SW480 (cell line): Measurements from ENCODE around the gene LDLRAD2.
"Not testable (repeated sequence)": the region's sequence is repeated elsewhere in the genome, so short reads cannot be mapped to it uniquely, and the experiment has no call there.

Experiments
- DNase-seq: peaks from one replicate; pipeline ENCODE4 v3.0.0-alpha.2; 2016; ENCODE audit warnings: low spot score

LDLRAD2 gene

GRCh38 chr1:21824926-21825325, 12.9 kb downstream of the LDLRAD2 start:
- no peak for DNase-seq

- no peak for DNase-seq
Observed at GRCh38 chr1:21825393-21825792, 13.3 kb downstream of the LDLRAD2 start.

DNA sequence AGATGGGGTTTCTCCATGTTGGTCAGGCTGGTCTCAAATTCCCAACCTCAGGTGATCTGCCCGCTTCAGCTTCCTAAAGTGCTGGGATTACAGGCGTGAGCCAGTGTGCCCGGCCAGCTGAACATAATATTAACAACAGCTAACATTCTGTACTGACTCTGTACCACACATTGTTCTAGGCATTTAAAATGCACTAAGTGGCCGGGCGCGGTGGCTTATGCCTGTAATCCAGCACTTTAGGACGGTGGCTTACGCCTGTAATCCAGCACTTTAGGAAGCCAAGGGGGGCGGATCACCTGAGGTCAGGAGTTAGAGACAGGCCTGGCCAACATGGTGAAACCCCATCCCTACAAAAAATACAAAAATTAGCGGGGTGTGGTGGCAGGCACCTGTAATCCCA, 14.6 kb downstream of the LDLRAD2 start:
- not testable (repeated sequence) for DNase-seq

GRCh38 chr1:21827141-21827679, 15.1 kb downstream of the LDLRAD2 start:
- no peak for DNase-seq

DNA sequence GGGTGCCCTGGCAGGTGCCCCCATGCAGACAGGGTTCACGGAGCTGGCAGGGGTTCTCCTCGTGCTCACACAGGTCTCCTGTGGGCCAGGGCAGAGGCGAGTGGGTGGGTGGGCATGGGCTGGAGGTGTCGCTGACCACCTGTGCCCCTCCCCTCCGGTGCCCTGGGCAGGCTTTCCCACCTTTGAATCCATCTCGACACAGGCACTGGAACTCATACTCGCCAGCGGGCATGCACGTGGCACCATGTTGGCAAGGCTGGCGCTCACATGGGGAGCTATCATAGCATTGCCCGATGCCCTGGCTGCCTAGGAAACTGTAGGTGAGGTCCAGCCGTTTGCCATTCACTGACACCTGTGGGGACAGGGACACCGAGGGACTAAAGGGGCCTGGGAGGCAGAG, 16.0 kb downstream of the LDLRAD2 start:
- DNase-seq: no peak

- DNase-seq: no peak
Observed at GRCh38 chr1:21828506-21829210, 16.6 kb downstream of the LDLRAD2 start.

DNA sequence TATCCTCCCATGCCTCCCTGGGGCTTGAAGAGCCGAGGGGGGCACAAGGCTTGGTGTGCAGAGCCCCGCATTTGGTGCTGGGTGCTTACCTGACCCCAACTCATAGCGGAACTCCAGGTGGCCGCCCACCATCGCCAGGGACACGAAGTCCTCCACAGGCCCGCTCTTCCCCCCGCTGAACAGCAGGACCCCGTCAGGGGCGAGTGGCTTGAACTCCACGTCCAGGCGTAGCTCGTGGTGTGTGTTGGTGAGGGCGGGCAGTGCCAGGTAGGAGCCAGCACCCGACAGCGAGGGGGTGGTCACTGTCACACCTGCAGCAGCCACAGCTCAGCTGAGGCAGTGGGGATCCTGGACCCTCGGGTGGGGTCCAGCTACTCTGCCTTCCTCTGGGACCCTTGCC, 17.2 kb downstream of the LDLRAD2 start:
- no peak for DNase-seq

DNA sequence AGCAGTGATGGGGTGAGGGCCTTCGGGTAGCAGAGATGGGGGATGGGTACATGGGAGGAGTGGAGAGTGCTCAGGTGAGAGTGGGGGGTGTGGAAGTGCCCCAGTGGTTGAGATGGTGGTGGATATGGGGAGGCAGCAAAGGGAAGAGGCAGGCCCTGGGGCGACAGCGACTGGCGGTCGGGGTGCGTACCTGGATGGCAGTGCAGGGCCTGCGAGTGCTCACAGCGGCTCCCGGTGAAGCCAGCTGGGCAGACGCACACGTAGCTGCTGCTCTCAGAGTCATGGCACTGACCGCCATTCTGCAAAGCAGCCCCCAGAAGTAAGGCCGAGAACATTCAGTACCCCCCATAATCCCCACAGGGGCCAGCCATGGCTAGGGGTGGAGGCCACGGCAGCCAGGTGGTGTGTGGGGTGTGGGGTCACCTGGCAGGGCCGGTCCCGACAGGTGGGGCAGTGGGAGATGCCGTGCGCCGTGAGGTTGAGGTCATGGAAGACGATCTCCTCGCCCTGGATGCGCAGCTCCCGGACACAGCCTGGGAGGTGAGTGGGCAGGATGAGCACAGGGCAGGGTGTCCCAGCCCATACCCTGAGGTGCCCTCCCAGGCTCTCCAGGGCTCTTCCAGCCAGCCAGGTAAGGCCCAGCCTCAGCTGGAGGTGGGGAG, 18.9 kb downstream of the LDLRAD2 start:
- no peak for DNase-seq

DNA sequence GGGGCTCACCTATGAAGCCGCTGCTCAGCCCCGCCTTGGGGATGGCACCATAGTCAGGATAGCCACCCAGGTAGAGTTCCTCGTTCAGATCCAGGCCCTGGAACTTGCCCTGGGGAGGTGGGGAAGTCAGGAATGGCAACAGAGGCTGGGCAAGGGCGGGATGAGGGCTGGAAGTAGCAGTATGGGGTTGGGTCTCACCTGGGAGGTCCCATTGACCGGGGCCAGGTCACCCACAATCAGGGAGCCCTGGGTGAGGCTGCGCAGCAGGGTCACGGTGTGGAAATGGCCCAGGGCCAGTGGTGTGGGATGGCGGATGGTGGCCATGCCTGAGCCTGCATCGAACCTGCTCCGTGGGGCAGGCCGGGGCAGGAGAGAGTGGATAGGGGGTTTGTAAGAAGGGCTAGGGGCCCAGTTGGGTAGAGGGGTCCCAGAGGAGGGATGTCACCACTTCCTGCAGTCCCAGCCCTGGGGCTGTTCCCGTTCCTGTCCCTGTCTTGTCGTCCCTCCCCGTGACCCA, 19.4 kb downstream of the LDLRAD2 start:
- DNase-seq: no peak

DNA sequence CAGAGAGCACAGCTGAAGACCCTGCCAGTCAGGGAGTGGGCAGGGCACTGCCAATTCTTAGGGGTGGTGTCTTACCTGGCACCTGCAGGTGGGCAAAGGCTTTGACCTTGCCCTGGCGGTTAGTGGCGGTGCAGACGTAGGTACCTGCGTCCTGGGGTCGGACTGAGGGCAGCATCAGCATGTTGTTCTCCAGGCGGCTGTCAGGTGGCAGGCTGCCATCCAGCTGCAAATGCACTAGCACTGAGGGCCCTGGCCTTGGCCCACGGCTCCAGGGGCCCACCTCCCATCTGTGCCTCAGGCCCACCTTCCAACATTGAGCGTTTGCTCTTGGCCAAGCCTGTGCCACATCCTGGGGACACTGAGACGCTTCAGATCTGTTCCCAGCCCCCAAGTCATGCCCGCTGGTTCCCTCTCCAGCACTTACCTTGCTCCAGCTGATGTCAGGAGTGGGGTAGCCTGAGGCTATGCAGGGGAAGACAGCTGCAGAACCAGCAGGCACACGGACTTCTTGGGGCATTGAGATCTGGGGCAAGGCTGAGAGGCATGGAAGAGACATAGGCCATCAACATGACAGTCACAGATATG, 21.4 kb downstream of the LDLRAD2 start:
- DNase-seq: no peak

DNA sequence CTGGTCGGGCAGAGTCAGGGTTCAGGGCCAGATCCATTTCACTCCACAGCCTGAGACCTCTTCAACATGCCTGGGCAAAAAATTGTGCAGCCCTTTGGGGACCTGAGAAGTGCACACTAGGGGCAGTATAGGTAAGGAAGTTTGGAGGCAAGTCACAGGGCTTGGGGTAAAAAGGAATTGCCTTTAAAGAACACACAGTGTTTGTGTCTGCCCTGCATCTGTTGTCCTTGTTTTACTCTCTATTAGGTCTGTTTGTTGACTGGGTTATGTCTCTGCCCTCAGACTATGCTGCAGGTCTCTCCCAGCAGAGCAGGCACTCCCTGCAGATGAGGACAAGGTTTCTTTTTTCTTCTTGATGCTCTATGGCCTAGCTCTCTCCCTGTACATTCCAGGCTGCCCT, 22.0 kb downstream of the LDLRAD2 start:
- DNase-seq: no peak

DNA sequence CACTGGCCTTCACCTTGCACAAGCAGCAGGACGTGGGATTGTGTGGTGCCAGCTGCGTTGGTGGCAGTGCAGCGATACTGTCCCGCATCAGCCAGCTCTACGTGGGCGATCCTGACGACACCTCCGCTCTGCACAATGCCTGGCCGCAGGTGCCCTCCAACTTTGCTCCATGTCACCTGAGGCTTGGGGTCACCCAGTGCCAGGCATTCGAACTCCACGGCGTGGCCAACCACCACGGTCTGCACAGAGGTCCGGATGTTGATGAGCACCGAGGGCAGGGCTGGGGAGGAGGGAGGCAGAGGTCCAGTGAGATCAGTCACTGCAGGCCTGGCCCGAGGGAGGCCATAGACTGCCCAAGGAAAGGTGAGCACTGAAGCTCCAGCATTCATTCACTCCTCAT, 22.6 kb downstream of the LDLRAD2 start:
- no peak for DNase-seq

- no peak for DNase-seq
Observed at GRCh38 chr1:21836010-21836409, 23.9 kb downstream of the LDLRAD2 start.

DNA sequence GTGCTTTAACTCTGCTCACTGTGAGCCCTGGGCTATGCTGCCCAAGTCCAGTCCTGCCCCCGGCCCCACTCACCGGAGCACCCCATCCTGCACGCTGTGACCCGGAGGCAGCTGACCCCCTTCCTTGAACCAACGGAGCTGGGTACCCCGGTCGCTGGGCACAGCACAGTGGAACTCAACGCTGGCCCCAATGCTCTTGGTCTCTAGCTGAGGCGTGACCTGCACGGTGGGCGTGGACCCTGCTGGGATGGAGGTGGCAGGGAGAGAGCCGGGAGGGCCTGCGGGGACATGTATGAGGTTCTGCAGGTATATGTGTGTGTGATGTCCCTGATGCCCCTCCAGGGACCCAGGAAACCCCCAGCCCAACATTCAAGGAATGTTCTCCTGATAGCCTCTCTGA, 24.7 kb downstream of the LDLRAD2 start:
- no peak for DNase-seq

- no peak for DNase-seq
Observed at GRCh38 chr1:21837476-21837875, 25.4 kb downstream of the LDLRAD2 start.

DNA sequence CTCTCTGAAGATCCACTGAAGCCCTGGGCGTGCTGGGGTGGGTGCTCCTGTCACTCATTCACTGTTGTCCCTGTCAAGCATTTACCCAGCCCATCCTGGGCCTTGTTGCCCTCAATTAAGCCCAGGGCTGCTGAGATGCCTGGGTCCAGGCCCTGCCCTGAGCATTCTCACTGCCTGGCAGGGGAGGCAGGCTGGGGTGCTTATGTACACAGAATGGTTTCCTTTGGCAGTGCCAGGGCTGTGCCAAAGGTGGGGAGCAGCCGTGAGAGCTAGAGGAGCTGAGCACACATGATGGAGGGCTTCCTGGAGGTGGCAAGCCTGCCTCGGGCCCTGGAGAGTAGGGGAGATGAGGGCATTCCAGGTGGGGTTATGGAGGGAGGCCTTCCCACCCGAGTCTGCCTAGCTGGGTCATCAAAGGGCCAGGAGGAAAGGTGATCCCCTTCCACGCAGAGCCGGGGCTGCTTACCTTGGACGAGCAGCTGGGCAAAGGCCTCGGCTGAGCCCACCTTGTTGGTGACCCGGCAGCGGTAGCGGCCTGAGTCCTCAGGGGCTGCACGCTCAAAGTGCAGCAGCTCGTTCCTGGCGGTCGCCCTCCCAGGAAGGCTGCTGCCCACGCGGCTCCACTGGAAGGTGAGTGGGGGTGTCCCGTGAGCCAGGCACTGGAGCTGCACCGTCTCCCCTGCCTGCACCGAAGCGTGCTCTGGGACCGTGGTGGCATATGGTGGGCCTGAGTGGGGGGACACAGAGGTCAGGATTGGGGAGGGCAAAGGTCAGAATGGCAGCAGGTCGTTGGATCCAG, 26.5 kb downstream of the LDLRAD2 start:
- no peak for DNase-seq

DNA sequence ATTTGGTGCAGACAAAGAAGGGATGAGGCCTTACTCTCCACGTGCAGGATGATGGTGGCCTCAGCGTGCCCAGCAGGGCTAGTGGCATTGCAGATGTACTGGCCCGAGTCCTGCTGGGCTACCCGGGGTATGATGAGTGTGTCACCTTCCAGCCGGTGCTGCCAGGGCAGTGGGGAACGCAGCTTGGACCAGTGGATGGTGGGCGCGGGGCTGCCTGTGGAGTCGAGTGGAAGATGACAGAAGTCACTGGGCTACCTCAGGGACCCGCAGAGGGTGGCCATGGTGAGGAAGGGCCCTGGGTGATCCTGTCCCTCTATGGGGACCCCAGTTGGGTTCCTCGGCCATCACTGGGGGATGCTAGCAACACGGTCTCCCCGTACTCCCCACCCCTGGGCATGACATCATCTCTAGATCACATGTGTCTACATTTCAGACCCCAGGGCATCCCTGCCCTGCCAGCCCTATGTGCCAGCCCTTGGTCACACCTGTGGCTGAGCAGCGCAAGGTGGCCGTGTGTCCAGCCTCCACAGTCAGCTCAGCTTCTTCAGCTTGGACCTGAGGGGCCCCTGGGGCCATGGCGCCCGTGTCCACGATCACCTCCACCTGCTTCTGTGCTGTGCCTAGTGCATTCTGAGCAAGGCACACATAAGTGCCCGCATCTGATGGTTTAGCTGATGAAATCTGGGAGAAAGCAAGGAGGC, 27.4 kb downstream of the LDLRAD2 start:
- no peak for DNase-seq

DNA sequence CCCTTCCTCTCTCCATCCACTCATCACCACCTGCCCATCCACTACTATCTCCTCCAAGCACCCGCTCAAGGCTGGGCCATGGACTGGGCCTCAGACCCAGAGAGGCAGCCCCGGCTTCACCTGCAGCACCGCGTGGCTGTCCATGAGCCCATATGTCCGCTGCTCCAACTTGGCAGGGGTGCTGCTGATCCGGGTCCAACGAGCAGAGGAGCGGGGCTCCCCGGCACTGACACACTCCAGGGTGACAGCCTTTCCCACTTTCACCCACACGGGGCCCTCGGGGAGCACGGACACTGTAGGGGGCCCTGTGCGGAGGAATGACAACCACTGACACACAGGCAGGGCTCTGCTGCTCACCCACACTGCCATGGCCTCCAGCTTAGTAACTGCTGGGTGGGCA, 28.9 kb downstream of the LDLRAD2 start:
- DNase-seq: no peak

GRCh38 chr1:21841852-21842466, 29.9 kb downstream of the LDLRAD2 start:
- DNase-seq: no peak

- DNase-seq: no peak
Observed at GRCh38 chr1:21842606-21843162, 30.6 kb downstream of the LDLRAD2 start.

DNA sequence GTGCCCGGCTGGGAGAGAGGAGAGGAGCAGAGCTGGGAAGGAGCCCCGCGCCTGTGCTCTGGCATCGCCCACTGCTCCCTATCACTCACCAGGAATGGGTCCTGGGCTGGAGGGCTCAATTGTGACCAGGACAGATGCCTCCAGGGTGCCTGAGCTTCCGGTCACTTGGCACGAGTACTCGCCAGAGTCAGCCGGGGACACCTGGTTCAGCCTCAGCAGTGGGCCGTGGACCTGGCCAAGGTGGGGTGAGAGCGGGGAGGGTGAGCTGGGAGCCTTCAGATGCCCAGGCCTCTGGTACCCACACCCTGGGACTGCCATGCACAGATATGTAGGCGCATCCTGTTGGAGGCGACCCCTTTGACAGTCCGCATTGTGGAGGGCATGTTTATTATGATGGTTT, 31.1 kb downstream of the LDLRAD2 start:
- DNase-seq: no peak
